Parathyroid adenoma (tissue), 2 donors: ENCODE data around the gene SCN8A.
A peak's percentile ranks its signal among the peaks of the same experiment; 100 is the strongest.
"Not testable (repeated sequence)": the region's sequence is repeated elsewhere in the genome, so short reads cannot be mapped to it uniquely, and the experiment has no call there.

Experiments used
- H2AFZ ChIP-seq: fragments of 300-600 bp; sonication (generic); one replicate; pipeline ENCODE4 v1.7.0; 2017; ENCODE audit warnings: antibody characterized with exemption, mild to moderate bottlenecking
- H3K27ac ChIP-seq: fragments of 300-600 bp; sonication (generic); one replicate; pipeline ENCODE4 v1.7.0; 2017
- H3K27me3 ChIP-seq: fragments of 300-600 bp; sonication (generic); one replicate; pipeline ENCODE4 v1.7.0; 2017; ENCODE audit warnings: low read length; ENCODE audit not compliant: control insufficient read depth, insufficient read depth
- H3K36me3 ChIP-seq: fragments of 300-600 bp; sonication (generic); one replicate; pipeline ENCODE4 v1.7.0; 2017; ENCODE audit warnings: low read length; ENCODE audit not compliant: control insufficient read depth, insufficient read depth
- H3K4me1 ChIP-seq: fragments of 300-600 bp; sonication (generic); one replicate; pipeline ENCODE4 v1.7.0; 2017; ENCODE audit warnings: control low read depth
- H3K4me2 ChIP-seq: fragments of 300-600 bp; sonication (generic); one replicate; pipeline ENCODE4 v1.7.0; 2017; ENCODE audit warnings: low read length
- H3K4me3 ChIP-seq: fragments of 300-600 bp; sonication (generic); one replicate; pipeline ENCODE4 v1.7.0; 2017; ENCODE audit warnings: low read depth, low read length
- H3K79me2 ChIP-seq: fragments of 300-600 bp; sonication (generic); one replicate; pipeline ENCODE4 v1.7.0; 2017; ENCODE audit warnings: control low read depth
- H3K9ac ChIP-seq: fragments of 300-600 bp; sonication (generic); one replicate; pipeline ENCODE4 v1.7.0; 2017; ENCODE audit warnings: mild to moderate bottlenecking
- H3K9me3 ChIP-seq: fragments of 300-600 bp; sonication (generic); one replicate; pipeline ENCODE4 v1.7.0; 2017; ENCODE audit warnings: low read length; ENCODE audit not compliant: control insufficient read depth
- CTCF ChIP-seq: fragments of 300-600 bp; sonication (generic); IDR thresholded peaks from one replicate; pipeline ENCODE4 v1.7.0; 2017; ENCODE audit warnings: antibody characterized with exemption, mild to moderate bottlenecking
- donor health status: primary hyperparathyroidism.

The SCN8A gene

GRCh38 chr12:51591016-51591901, at the start of gene SCN8A:
Gene SCN8A, plus strand, starts transcription at chr12:51591233. Its CDS starts 71,585 bp downstream, at chr12:51662818.
- TF ChIP-seq CTCF, result no peak
- H3K4me3 ChIP-seq, result peak within 1 kb of the TSS; percentile 62
- H3K36me3 ChIP-seq, result no peaks in the 10 kb centered on the region
- peak within 1 kb of the TSS; percentile 69 for H3K27ac ChIP-seq
- H2AFZ ChIP-seq, result peak within 1 kb of the TSS; percentile 97
- H3K4me2 ChIP-seq, result peak within 1 kb of the TSS; percentile 77
- H3K27me3 ChIP-seq, result no peaks in the 10 kb centered on the region
- H3K4me1 ChIP-seq, result peaks cover 8% of the 10 kb centered on the region
- no peaks in the 10 kb centered on the region for H3K79me2 ChIP-seq
- no peaks in the 10 kb centered on the region for H3K9me3 ChIP-seq
- peak within 1 kb of the TSS; percentile 74 for H3K9ac ChIP-seq

DNA sequence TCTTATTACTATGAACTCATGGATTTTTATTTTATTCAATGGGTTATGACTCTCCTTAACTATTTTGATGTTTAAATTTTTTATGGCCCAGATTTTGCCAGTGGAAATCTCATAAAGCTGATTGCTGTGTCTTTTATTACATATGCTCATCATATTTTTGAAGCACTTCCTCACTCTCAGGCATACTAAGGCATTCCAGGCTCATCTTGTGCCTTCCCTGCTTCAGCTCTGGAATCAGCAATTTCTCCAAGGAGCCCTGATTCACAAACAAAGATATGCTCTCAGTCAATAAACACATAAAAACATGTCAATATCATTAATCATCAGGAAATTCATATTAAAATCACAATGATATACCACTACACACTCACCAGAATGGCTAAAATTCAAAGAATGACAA, 44.9 kb upstream of the SCN8A start:
- H2AFZ ChIP-seq, result no peak overlapping the region
- no peak overlapping the region for H3K4me2 ChIP-seq
- H3K4me3 ChIP-seq, result no peak overlapping the region
- H3K27me3 ChIP-seq, result no peaks in the 10 kb centered on the region
- no peaks in the 10 kb centered on the region for H3K4me1 ChIP-seq
- no peak overlapping the region for H3K27ac ChIP-seq
- H3K36me3 ChIP-seq, result no peaks in the 10 kb centered on the region
- no peak for TF ChIP-seq CTCF
- no peak overlapping the region for H3K9ac ChIP-seq
- H3K9me3 ChIP-seq, result no peaks in the 10 kb centered on the region
- H3K79me2 ChIP-seq, result no peaks in the 10 kb centered on the region

GRCh38 chr12:51547606-51548005, 43.4 kb upstream of the SCN8A start:
- no peak overlapping the region for H3K9ac ChIP-seq
- H3K27ac ChIP-seq, result no peak overlapping the region
- TF ChIP-seq CTCF, result no peak
- H3K79me2 ChIP-seq, result no peaks in the 10 kb centered on the region
- no peaks in the 10 kb centered on the region for H3K9me3 ChIP-seq
- no peak overlapping the region for H3K4me2 ChIP-seq
- no peaks in the 10 kb centered on the region for H3K27me3 ChIP-seq
- no peaks in the 10 kb centered on the region for H3K36me3 ChIP-seq
- no peak overlapping the region for H3K4me3 ChIP-seq
- H3K4me1 ChIP-seq, result no peaks in the 10 kb centered on the region
- H2AFZ ChIP-seq, result no peak overlapping the region

DNA sequence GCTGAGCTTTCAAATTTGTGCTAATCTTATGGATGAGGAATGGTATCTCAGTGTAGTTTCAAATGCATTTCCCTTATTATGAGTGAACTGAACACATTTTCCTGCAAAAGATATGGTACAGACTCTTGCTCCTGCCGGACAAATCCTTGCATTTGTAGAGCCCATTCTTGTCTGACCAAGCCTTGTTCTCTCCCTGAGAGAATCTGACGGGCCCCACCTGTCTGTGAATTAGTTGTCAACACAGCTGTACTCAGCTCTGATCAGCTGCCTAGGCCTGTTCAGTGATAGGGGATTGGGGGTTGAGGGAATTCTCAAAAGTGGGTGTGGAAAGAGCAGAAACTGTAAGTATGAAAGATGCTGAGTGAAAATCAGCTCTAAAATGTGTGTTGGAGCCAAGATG, 42.8 kb upstream of the SCN8A start:
- Histone ChIP-seq H2AFZ (no peak overlapping the region), H3K79me2 (no peaks in the 10 kb centered on the region), H3K4me2 (no peak overlapping the region), H3K36me3 (no peaks in the 10 kb centered on the region), H3K4me3 (no peak overlapping the region), H3K9me3 (no peaks in the 10 kb centered on the region), H3K9ac (no peak overlapping the region), H3K27ac (no peak overlapping the region), H3K4me1 (no peaks in the 10 kb centered on the region), H3K27me3 (no peaks in the 10 kb centered on the region)
- no peak for TF ChIP-seq CTCF

DNA sequence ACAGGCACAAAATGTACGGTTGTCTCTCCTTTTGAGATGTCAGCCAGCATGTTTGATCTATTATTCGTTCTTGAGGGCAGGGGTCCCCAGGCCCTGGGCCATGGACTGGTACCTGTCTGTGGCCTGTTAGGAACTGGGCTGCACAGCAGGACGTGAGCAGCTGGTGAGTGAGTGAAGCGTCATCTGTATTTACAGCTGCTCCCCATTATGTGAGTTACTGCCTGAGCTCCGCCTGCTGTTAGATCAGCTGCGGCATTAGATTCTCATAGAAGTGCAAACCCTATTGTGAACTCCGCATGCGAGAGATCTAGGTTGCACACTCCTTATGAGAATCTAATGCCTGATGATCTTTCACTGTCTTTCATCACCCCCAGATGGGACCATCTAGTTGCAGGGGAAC, 41.4 kb upstream of the SCN8A start:
- Histone ChIP-seq H3K36me3 (no peaks in the 10 kb centered on the region), H3K4me1 (no peaks in the 10 kb centered on the region), H3K9me3 (no peaks in the 10 kb centered on the region), H2AFZ (no peak overlapping the region), H3K9ac (no peak overlapping the region), H3K4me2 (no peak overlapping the region), H3K27ac (no peak overlapping the region), H3K79me2 (no peaks in the 10 kb centered on the region), H3K4me3 (no peak overlapping the region), H3K27me3 (no peaks in the 10 kb centered on the region)
- no peak for TF ChIP-seq CTCF

GRCh38 chr12:51568271-51569032, 22.6 kb upstream of the SCN8A start:
- H3K27ac ChIP-seq, H3K36me3 ChIP-seq, H3K9ac ChIP-seq, H3K9me3 ChIP-seq, H3K4me1 ChIP-seq, H3K79me2 ChIP-seq, H3K4me2 ChIP-seq, H3K4me3 ChIP-seq, H2AFZ ChIP-seq, H3K27me3 ChIP-seq: not testable (repeated sequence)
